Measurements from ENCODE around the gene PDCD4. TPM values are rescaled to one million over a fixed set of nuclear protein-coding genes. Genes with fewer than 3 reads are reported as not detected.

Gene PDCD4
- total RNA-seq, 6 donors from 2014 or later: 38.0 to 129 (median 57.1) TPM

DNA sequence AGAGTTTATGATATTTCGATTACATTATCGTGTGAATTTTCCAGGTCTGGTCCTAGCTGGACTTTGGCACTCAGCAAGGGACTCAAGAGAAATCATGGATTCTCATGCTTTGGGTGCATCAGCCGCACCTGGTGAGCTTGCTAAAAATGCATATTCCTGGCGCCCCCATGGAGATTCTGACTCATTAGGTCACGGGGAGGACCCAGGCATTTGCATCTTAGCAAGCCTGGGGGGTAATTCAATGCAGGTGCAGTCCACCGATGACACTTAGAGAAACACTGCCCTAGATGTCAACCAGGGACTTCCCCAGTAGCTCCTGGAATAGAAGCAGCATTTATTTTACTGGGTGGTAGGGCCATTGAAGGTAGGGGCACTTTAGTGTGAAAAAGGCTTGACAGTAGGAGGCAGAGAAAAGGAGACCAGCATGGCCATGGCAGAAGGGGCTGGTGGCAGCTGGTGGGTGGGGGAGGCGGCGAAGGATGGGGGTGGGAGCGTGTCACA, 29.9 kb upstream of the PDCD4 start:
- 91 to 98% methylated on average over 6 to 9 of the region's 9 CpGs for WGBS, 2 donors
- H3K4me1 ChIP-seq: peaks cover 0 to 42% (median 13%) of the 10 kb centered on the region in 4 donors
- no peak overlapping the region for H3K27ac ChIP-seq
- no peaks in the 10 kb centered on the region for H3K27me3 ChIP-seq
- no peaks in the 10 kb centered on the region for H3K9me3 ChIP-seq
- H3K4me3 ChIP-seq: no peak overlapping the region
- DNase-seq: no peak
- ATAC-seq (ENCODE audit: low FRiP score in 2 of 2): no peak
- TF ChIP-seq EP300 (IDR thresholded peaks at IDR 0.05) (no peak), POLR2A (IDR thresholded peaks at IDR 0.05) (no peak), POLR2AphosphoS5 (IDR thresholded peaks at IDR 0.05) (no peak)
- TF ChIP-seq, protein P1, sequence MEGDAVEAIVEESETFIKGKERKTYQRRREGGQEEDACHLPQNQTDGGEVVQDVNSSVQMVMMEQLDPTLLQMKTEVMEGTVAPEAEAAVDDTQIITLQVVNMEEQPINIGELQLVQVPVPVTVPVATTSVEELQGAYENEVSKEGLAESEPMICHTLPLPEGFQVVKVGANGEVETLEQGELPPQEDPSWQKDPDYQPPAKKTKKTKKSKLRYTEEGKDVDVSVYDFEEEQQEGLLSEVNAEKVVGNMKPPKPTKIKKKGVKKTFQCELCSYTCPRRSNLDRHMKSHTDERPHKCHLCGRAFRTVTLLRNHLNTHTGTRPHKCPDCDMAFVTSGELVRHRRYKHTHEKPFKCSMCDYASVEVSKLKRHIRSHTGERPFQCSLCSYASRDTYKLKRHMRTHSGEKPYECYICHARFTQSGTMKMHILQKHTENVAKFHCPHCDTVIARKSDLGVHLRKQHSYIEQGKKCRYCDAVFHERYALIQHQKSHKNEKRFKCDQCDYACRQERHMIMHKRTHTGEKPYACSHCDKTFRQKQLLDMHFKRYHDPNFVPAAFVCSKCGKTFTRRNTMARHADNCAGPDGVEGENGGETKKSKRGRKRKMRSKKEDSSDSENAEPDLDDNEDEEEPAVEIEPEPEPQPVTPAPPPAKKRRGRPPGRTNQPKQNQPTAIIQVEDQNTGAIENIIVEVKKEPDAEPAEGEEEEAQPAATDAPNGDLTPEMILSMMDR (IDR thresholded peaks at IDR 0.05): no peak
- no peaks in the 10 kb centered on the region for H3K36me3 ChIP-seq

DNA sequence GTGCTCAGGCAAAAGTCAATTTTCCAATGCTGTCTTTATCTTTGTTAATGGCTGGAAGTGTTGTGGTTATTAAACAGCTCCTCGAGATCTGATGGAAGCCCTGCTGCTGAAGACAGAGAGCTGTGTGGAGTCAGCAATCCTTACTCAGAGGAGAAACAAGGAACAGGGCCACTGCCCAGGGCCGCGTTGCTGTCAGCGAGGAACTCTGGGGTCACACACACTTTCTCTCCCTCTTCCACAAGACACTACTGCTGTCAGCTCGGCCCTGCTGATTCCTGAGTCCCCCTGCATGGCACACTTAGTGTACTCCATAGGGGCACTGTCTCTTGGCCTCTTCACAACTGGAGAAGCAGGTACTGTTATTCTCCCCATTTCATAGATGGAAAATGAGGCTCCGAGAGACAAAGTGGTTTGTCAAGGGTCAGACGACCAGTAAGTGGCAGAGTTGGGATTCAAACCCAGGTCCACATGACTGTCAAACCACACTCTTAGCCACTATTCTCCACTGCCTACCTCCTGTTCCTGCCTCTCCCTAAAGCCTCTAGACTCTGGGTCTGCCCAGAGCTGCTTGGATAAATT, 29.3 kb upstream of the PDCD4 start:
- Histone ChIP-seq H3K4me3 (no peak overlapping the region), H3K27ac (peak overlapping the region in 1 of 4 donors; percentile 29), H3K9me3 (no peaks in the 10 kb centered on the region), H3K4me1 (peaks cover 0 to 36% (median 11%) of the 10 kb centered on the region in 4 donors), H3K27me3 (no peaks in the 10 kb centered on the region), H3K36me3 (no peaks in the 10 kb centered on the region)
- DNase-seq (no peak), ATAC-seq (ENCODE audit: low FRiP score in 2 of 2) (no peak)
- WGBS, 2 donors: 72 to 88% methylated on average over 4 to 7 of the region's 7 CpGs
- TF ChIP-seq POLR2A (IDR thresholded peaks at IDR 0.05): no peak
- no peak for TF ChIP-seq POLR2AphosphoS5 (IDR thresholded peaks at IDR 0.05)
- TF ChIP-seq, protein P1 (IDR thresholded peaks at IDR 0.05): no peak
- no peak for TF ChIP-seq EP300 (IDR thresholded peaks at IDR 0.05)

- Histone ChIP-seq H3K27ac (peak overlapping the region in 1 of 4 donors; percentile 29), H3K4me1 (peaks cover 0 to 35% (median 11%) of the 10 kb centered on the region in 4 donors), H3K4me3 (no peak overlapping the region), H3K27me3 (no peaks in the 10 kb centered on the region), H3K9me3 (no peaks in the 10 kb centered on the region), H3K36me3 (no peaks in the 10 kb centered on the region)
- DNase-seq (no peak), ATAC-seq (ENCODE audit: low FRiP score in 2 of 2) (peak in 1 of 2 donors; percentile 36)
- TF ChIP-seq POLR2A (IDR thresholded peaks at IDR 0.05) (peak in 1 of 4 donors; percentile 8), POLR2AphosphoS5 (IDR thresholded peaks at IDR 0.05) (no peak)
- whole genome bisulfite sequencing, 2 donors: 29 to 33% methylated on average over 2 of the region's 2 CpGs
Observed at GRCh38 chr10:110843031-110843430, 28.7 kb upstream of the PDCD4 start.

DNA sequence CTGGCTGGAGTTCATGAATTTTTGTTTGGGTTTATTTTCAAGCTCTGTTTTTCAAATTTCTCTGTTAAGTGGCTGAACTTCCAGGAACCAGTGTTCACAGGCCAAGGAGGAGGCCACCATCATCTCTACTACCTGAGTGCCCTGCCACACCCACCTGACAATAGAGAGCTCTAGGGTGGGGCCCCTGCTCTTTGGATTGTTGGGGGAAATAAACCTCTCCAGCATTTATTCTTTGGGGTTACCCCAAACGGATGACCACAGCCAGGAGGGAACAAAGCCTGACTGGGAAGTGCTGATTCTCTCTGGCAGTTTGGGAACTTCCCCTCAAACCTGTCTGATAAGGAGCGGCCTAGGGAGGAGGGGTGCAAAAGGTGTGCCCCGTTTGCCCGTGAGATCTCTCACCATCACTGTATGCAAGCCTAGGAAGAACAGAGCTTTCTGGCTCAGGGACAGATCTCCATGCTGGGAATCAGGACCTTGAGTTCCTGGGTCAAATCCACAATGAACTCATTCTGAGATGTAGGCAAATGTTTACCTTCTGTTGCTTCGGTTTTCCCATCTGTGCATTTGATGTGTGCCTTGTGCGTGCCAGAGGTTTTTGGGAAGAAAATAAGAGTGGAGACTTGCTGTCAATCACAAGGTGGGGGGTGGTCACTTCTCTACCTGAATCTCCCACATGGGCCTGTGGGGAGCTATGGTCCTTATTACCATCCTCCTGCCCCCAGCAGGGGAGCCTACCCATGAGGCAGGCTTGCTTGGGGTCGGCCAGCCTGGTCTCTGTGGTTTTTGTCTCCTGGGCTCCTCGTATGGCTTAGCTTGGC, 27.7 kb upstream of the PDCD4 start:
- ATAC-seq (ENCODE audit: low FRiP score in 2 of 2) (no peak), DNase-seq (no peak)
- Histone ChIP-seq H3K4me3 (no peak overlapping the region), H3K36me3 (no peaks in the 10 kb centered on the region), H3K9me3 (no peaks in the 10 kb centered on the region), H3K27me3 (no peaks in the 10 kb centered on the region), H3K27ac (peak overlapping the region in 1 of 4 donors; percentile 5), H3K4me1 (peaks cover 0 to 35% (median 11%) of the 10 kb centered on the region in 4 donors)
- no peak for TF ChIP-seq POLR2AphosphoS5 (IDR thresholded peaks at IDR 0.05)
- no peak for TF ChIP-seq POLR2A (IDR thresholded peaks at IDR 0.05)
- WGBS, 2 donors: 66 to 69% methylated on average over 4 to 8 of the region's 8 CpGs

- no peaks in the 10 kb centered on the region for H3K36me3 ChIP-seq
- no peaks in the 10 kb centered on the region for H3K27me3 ChIP-seq
- no peaks in the 10 kb centered on the region for H3K9me3 ChIP-seq
- ATAC-seq (ENCODE audit: low FRiP score in 2 of 2) (no peak), DNase-seq (no peak)
- peaks cover 0 to 35% (median 11%) of the 10 kb centered on the region in 4 donors for H3K4me1 ChIP-seq
- WGBS, 2 donors: 89 to 100% methylated on average over 4 of the region's 4 CpGs
- no peak overlapping the region for H3K4me3 ChIP-seq
- H3K27ac ChIP-seq: peak overlapping the region in 1 of 4 donors; percentile 5
- no peak for TF ChIP-seq POLR2AphosphoS5 (IDR thresholded peaks at IDR 0.05)
- no peak for TF ChIP-seq EP300 (IDR thresholded peaks at IDR 0.05)
- TF ChIP-seq POLR2A (IDR thresholded peaks at IDR 0.05): no peak
- TF ChIP-seq, protein P1 (IDR thresholded peaks at IDR 0.05): no peak
Observed at GRCh38 chr10:110844617-110844881, 27.2 kb upstream of the PDCD4 start.

Measured in upper lobe of left lung (tissue), 6 donors.